AG04450 (cell line): Measurements from ENCODE around the gene SUGT1. TPM values are rescaled to one million over a fixed set of nuclear protein-coding genes. Genes with fewer than 3 reads are reported as not detected.

Experiments used
- CTCF ChIA-PET: fragments of 300-600, 350-600 bp; formaldehyde crosslinking; extraction: SDS; loops from one replicate; lab custom pipeline; 2022; ENCODE audit warnings: antibody characterized with exemption, inconsistent platforms; lab: Charles Lee
- POLR2A ChIA-PET: fragments of 350-600 bp; formaldehyde crosslinking; extraction: SDS; loops from one replicate; lab custom pipeline; 2021; ENCODE audit warnings: antibody characterized with exemption, inconsistent platforms; lab: Yijun Ruan, JAX
- DNase-seq: peaks from one replicate; pipeline ENCODE4 v3.0.0-alpha.2; 2011; ENCODE audit warnings: low read depth, low spot score
- H3K27ac ChIP-seq: one replicate; pipeline ENCODE4 v1.5.1; 2012; ENCODE audit warnings: low read depth, low read length, control low read depth
- H3K27me3 ChIP-seq: one replicate; pipeline ENCODE4 v1.6.0; 2012; ENCODE audit warnings: low read length; ENCODE audit not compliant: control insufficient read depth, insufficient read depth
- H3K4me3 ChIP-seq: 2 replicates; pipeline ENCODE4 v1.5.1; 2011; ENCODE audit warnings: mild to moderate bottlenecking, low read depth, low read length, control low read depth
- H3K9me3 ChIP-seq: 2 replicates; pipeline ENCODE4 v1.5.1; 2012; ENCODE audit warnings: low read length; ENCODE audit not compliant: control insufficient read depth, insufficient read depth
- polyA plus RNA-seq: library from polyadenylated mRNA; depleted of rRNA; stranded (reverse); fragments of >200 nt; gene quantifications from 2 replicates; pipeline ENCODE4 v1.2.3, GENCODE V29; 2011
- TF ChIP-seq, protein P1 (sequence below): IDR thresholded peaks from 2 replicates; pipeline ENCODE4 v1.5.1; 2011; ENCODE audit warnings: low read depth, low read length, control low read depth, inconsistent platforms

SUGT1 gene
- polyA plus RNA-seq, 1 experiment, result 64.8 TPM

GRCh38 chr13:52638666-52639328 lies 13.8 kb upstream of the SUGT1 start:
- ChIA-PET POLR2A (no interaction called here), CTCF (interaction anchor here (1.1 to 1.2 kb wide), 2 partner anchors 14 to 329 kb away, joined by 3 to 4 read pairs; partner anchors contain the start of gene SUGT1)
- no peak for DNase-seq
- no peak overlapping the region for H3K4me3 ChIP-seq
- no peak overlapping the region for H3K27ac ChIP-seq
- H3K27me3 ChIP-seq, result no peaks in the 10 kb centered on the region
- TF ChIP-seq, protein P1, sequence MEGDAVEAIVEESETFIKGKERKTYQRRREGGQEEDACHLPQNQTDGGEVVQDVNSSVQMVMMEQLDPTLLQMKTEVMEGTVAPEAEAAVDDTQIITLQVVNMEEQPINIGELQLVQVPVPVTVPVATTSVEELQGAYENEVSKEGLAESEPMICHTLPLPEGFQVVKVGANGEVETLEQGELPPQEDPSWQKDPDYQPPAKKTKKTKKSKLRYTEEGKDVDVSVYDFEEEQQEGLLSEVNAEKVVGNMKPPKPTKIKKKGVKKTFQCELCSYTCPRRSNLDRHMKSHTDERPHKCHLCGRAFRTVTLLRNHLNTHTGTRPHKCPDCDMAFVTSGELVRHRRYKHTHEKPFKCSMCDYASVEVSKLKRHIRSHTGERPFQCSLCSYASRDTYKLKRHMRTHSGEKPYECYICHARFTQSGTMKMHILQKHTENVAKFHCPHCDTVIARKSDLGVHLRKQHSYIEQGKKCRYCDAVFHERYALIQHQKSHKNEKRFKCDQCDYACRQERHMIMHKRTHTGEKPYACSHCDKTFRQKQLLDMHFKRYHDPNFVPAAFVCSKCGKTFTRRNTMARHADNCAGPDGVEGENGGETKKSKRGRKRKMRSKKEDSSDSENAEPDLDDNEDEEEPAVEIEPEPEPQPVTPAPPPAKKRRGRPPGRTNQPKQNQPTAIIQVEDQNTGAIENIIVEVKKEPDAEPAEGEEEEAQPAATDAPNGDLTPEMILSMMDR, result no peak
- H3K9me3 ChIP-seq, result no peaks in the 10 kb centered on the region

- DNase-seq, result no peak
- POLR2A ChIA-PET, result no interaction called here
- no peak within 1 kb of the TSS for H3K27ac ChIP-seq
- CTCF ChIA-PET, result no interaction called here
- H3K27me3 ChIP-seq, result no peaks in the 10 kb centered on the region
- H3K9me3 ChIP-seq, result no peaks in the 10 kb centered on the region
- TF ChIP-seq, protein P1, result no peak
- H3K4me3 ChIP-seq, result no peak within 1 kb of the TSS
These were observed 10.5 kb upstream of the SUGT1 start, which contains the start of gene HNRNPA1L2 for GRCh38 chr13:52642131-52642530. Gene HNRNPA1L2, plus strand, starts transcription at chr13:52642431. Its CDS starts 62 bp downstream, at chr13:52642493.

DNA sequence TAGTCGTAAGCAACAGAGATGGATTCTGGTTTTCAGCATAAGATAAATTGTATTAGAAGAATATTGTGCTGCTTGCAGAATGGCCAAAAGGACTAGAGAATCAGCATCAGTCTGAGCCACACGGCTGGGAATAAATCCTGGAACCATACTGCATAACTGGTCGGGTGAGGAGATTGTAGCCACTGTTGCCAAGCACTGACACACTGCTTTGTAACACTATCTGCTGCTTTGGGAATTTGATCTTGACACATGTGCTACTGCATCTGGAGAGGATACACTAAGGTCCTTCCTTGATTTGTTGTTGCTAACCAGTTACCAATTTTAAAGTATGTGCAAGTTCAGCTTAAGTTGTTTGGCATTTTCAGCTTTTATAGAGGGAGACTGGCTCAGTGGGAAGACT lies 8.5 kb upstream of the SUGT1 start:
- POLR2A ChIA-PET, result no interaction called here
- Histone ChIP-seq H3K9me3 (no peaks in the 10 kb centered on the region), H3K27me3 (no peaks in the 10 kb centered on the region), H3K4me3 (no peak overlapping the region), H3K27ac (no peak overlapping the region)
- CTCF ChIA-PET, result interaction anchor here (1.8 kb wide), 1 partner anchor 20 kb away, joined by 4 read pairs; no protein-coding TSS in a partner anchor
- TF ChIP-seq, protein P1, result no peak
- no peak for DNase-seq

DNA sequence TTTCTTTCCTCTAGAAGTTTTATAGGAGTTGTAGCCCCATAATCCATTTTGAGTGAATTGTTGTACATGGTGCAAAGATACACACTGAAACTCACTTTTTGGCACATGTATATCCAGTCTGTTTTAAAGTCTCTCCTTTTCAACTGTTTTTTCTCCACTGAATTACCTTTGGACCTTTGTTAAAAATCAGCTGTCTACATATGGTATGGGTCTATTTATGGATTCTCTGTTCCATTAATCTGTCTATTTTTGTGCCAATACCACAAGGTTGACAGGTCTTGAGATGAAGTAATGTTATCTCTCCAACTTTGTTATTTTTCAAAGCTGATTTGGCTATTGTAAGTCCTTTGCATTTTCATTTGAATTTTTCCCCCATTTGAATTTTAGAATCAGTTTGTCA lies 5.7 kb upstream of the SUGT1 start:
- TF ChIP-seq, protein P1, result no peak
- Histone ChIP-seq H3K9me3 (no peaks in the 10 kb centered on the region), H3K4me3 (no peak overlapping the region), H3K27me3 (no peaks in the 10 kb centered on the region), H3K27ac (no peak overlapping the region)
- POLR2A ChIA-PET, result no interaction called here
- CTCF ChIA-PET, result no interaction called here
- no peak for DNase-seq

GRCh38 chr13:52650731-52651130 lies 1.9 kb upstream of the SUGT1 start:
- ChIA-PET CTCF (no interaction called here), POLR2A (no interaction called here)
- TF ChIP-seq, protein P1, result no peak
- peak overlapping the region; percentile 98 for H3K4me3 ChIP-seq
- H3K27ac ChIP-seq, result no peak overlapping the region
- H3K27me3 ChIP-seq, result no peaks in the 10 kb centered on the region
- no peak for DNase-seq
- no peaks in the 10 kb centered on the region; the same call in 1 of the 2 replicates for H3K9me3 ChIP-seq
